GM19025 (cell line): ENCODE measurements around the gene TSHZ1.
"Not testable (repeated sequence)": the region's sequence is repeated elsewhere in the genome, so short reads cannot be mapped to it uniquely, and the experiment has no call there.

Experiments
- ATAC-seq: cut with Tn5 transposase; IDR thresholded peaks from one replicate; pipeline ENCODE4 v1.9.1; 2021; ENCODE audit warnings: mild to moderate bottlenecking, low read depth, moderate library complexity; ENCODE audit not compliant: unreplicated experiment

TSHZ1 gene

DNA sequence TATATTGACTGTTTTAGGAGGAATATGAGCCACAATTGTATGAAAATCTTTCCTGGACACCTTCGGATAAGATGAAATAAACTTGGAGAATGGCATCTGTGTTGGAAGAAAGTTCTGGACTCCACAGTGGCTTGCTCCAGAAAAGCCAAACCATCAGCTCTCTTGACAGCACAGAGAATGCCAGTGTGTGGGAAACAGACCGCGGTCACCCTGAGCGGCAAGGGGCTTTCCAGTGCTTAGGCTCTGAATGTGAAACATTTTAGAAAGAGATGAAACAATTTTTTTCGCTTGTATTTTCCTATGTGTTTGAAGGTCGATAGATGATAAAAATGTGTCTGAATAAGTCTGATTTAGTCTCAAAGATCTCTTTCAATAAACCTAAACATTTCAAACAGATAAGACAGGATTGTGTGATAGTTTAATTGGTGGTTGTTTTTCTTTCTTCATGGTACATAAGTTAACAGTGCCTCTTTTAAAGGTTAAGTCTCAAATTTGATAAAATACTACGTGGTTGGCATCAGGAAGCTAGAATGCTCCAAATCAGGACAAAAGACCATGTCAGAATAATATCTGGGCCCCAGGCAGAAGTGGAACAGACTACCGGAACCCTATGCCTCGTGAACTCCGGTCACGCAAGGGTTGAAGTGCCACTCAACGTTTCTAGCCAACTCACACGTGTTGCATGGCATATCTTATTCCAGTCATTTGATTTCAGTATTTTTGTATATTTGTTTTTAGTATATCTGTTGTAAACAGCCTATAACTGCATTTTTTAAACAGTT lies 30.6 kb upstream of the TSHZ1 start:
- no peak for ATAC-seq

DNA sequence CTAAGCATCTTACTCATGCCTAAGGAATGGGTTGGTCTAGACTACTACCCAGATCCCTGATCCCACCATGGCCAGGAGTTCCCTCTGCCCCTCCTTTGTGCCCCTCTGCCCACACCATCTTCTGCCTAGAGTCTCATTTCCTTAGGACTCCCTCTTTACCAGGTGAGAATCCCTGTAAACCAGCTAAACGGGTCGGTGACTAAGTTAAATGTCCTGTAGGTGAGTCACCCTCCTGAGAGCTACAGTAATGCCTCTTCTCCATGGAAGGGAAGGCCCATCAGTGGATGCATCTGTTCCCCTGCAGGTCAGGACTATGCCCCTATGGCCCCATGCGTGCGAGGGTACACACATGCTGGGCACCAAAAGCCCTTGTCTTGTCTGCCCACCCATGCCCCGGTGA lies 27.1 kb upstream of the TSHZ1 start:
- no peak for ATAC-seq

DNA sequence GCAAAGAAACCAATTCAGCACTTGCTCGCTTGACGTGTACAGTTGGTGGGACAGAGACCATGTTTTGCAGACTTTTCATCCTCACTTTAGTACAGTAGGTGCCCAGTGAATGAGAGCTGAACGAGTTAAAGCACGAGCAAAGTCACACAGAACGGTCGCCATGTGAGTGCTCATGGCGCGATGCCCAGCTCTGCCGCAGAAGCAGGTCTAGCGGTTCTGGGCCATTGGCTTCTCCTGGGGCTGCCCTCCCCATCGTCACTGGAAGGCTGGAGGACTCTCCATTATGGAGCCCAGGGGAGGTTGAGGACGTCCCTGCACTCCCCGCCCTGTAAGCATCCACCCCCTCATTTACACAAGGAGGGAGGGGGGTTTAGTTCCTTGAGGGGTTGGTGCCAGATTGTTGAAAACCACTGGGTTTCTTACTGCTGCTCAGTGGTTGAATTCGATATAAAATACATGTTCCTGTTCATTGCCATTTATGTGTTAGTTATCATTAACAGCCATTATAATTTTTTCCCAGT lies 26.6 kb upstream of the TSHZ1 start:
- ATAC-seq, result no peak

DNA sequence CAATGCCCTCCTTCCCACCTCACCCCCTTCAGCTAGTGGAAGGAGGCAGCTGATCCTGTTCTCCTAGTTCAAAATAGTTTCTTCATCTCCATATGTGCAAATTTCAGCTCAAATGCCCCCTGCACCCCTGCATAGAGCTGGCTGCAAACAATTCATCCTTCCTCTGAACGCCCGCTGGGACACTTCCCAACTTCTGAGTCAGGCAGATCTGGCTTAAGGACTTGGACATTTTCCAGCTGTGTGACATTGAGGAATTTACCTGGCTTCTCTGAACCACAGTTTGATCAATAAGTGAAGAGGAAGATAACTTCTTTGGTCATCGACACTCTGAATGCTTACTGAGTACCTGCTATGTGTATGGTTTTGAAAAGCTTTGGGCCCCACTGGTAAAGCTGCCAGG lies 25.1 kb upstream of the TSHZ1 start:
- ATAC-seq, result no peak

DNA sequence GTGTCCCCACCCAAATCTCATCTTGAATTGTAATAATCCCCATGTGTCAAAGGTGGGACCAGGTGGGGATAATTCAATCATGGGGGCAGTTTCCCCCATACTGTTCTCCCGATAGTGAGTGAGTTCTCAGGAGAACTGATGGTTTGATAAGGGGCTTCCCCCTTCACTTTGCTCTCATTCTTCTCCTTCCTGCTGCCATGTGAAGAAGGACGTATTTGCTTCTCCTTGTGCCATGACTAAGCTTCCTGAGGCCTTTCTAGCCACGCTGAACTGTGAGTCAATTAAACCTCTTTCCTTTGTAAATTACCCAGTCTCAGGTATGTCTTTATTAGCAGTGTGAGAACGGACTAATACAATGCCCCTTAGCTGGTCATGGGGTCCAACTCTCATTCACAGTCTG lies 22.9 kb upstream of the TSHZ1 start:
- ATAC-seq, result not testable (repeated sequence)

DNA sequence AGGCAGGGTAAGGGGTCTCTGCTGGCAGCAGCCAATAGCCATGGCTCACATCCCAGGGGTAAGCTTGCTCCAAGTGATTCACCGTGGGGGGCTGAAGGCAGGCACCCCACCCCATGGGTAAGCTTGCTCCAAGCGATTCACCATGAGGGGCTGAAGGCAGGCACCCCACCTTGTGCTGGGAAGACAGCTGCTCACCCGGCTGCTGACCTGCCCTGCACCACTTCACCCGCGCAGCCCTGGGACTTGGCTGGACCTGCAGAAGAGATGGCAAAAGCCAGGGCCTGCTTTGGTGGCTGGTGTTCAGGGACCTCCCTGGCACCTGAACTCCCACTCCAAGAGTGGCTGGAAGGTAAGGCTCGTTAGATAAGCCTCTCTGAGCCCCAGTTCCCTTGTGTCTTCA lies 20.9 kb upstream of the TSHZ1 start:
- ATAC-seq, result no peak

DNA sequence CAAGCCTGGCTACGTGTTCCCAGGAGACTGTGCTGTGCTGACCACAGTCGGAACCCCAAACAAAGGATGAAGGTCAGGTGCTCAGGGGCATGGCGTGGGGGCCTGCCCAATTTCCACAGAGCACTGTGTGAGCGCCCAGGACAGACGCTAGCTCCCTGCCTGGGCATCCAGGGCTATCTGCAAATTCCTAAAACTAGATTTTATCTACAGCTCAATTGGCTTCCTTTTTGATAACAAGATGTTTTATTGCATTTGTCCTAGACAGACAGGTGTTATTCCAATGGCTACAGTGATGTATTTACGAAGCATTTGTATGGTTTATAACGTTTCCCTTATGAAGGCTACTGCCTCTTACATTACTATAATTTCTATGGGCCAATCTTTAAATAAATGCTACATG lies 17.7 kb upstream of the TSHZ1 start:
- ATAC-seq, result no peak

DNA sequence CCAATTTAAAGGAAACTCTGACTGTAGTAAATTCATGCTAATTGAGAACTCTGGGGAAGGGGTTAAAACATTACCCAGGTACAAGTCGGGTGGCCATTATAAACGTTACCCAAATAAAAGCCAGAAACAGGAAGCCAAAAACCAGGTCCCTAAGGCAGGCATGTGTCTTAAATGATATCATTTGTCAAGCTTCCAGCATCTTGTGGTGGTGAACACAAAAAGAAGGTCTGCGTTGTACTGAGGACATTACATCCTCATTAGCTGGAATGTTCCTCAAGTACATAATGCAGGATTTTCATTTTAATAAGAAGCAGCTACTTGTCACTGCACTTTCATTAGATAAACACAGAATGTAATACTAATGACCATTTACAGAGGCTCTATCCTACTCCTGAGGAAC lies 12.6 kb upstream of the TSHZ1 start:
- no peak for ATAC-seq

DNA sequence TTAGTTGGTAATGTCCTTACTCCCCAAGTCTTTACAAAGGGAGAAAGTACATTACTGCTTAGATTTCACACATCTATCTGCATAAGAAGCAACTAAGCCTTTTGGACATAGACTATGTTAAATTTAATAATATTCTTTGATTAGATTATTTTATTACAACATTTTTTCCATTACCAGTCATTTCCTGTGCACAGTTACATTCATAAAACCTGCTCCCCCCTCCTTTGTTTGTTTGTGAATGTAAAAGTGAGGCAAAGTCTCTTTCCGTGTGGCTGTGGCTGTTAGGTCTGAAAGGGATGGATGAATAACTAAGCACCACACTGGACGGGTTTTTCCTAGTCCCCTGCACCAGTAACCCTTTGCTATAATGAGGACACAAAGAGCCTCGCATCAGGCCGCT lies 11.3 kb upstream of the TSHZ1 start:
- ATAC-seq, result no peak

DNA sequence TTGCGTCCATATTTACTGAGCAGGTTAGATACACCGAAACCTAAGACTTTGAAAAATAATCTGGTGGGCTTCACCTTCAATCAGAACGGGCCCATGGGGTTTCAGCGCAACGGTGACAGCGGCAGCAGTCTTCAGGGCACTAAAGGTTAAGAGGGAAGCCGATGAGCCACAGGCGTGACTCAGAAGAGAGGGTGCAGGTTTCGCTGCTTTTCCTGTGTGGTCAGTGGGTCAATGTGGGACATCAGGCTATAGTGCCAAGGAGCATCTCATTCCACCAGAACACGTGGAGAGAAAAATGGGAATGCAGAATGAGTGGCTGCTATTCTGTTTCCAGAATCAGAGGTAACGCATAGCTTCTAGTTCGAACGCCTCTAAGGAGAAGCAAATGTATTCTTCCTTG lies 10.5 kb upstream of the TSHZ1 start:
- no peak for ATAC-seq

DNA sequence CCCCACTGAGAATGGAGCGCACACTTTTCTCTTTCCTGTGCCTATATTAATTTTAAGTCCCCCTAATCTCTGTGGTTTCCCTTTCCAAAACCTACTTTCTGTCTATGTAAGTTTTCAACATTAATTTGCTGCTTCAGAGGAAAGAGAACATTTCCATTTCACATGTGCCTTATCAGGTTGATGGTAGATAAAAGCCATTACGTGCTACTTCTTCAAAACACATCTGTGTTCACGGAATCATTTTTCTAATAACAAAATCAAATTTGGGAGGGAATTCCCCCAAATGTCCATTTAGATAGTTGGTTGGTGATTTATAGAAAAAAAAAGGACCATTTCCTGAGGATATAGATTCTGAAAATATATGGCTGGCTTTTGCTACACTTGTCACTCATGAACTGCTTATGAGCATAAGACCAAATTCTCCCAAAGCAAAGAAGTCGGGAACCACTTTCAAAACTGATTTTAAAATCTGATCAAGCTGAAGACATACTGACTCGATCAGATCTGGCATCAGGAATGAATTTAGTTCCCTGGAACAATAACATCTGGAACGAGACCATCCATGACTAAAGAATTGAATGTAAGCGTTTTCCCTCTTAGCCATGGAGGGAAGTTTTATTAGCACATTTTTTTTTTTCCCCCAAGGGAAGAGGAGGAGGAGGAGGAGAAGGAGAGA lies 9.9 kb upstream of the TSHZ1 start:
- no peak for ATAC-seq

DNA sequence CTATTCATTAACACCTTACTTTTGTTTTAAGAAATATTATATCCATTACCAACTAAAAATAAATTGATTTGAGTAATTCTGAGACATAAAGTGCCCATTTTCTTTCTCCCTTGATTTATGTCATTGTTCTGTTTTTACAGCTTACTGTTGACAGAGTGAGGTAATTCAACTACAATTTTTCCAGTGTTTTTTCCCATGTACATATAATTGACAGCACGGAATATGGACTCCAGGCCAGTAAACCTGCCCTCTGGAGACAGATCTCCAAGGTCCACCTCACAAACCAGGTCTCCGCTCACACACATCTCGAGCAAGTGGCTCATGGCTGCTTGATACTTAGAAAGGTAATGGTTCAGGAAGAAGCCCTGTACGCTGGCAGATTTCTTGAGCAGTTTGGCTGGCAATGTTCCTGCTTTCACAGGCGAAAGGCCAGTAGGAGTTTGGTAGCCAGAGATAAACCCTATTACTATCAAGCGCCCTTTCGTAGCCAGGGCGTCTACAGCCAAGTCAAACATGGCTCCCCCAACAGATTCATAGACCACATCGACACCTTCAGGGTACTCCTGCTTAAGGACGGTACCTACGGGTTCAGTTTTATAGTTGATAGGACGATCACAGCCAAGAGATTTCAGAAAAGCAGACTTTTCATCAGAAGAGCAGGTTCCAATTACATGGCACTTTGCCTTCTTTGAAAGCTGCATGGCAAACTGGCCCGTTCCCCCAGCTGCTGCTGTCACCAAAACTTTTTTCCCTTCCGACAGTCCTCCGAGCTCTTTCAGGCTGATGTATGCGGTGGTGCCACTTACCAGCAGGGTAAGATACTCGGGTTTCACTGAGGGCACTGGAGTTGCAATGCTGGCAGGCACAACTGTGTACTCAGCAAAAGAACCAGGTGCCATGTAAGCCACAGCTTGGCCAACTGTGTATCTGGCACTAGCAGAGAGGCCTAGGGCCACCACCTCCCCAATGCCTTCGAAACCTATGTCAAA lies 9.0 kb upstream of the TSHZ1 start:
- ATAC-seq, result no peak

DNA sequence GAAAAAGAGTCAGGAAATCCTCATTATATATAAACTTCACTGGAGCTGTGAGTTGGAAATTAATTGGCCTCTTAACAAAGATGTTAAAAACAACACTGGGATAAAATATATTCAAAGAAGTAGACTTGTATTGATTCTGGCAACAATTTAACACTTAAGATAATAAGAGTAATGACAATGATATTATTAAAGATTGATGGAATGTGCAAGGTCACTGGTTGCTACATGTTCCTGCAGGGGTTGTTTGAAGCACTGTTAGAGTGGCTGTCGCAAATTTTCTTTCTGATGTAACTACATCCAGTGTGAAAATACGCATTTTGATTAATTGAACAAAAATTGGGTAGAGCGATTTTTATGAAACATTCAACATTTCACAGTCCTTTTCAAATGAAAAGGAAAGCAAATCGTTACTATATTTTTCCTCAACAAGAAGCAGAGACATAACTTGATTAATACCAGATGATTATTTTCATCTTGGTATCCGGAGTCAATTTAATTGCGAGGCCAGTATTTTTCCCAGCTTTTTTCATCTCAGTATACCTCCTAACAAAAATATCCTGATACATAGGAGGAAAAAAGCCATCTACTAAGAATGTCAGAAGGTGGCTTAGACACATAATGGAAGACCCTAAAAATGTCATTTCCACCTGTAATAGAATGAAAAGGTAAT lies 7.8 kb upstream of the TSHZ1 start:
- no peak for ATAC-seq

DNA sequence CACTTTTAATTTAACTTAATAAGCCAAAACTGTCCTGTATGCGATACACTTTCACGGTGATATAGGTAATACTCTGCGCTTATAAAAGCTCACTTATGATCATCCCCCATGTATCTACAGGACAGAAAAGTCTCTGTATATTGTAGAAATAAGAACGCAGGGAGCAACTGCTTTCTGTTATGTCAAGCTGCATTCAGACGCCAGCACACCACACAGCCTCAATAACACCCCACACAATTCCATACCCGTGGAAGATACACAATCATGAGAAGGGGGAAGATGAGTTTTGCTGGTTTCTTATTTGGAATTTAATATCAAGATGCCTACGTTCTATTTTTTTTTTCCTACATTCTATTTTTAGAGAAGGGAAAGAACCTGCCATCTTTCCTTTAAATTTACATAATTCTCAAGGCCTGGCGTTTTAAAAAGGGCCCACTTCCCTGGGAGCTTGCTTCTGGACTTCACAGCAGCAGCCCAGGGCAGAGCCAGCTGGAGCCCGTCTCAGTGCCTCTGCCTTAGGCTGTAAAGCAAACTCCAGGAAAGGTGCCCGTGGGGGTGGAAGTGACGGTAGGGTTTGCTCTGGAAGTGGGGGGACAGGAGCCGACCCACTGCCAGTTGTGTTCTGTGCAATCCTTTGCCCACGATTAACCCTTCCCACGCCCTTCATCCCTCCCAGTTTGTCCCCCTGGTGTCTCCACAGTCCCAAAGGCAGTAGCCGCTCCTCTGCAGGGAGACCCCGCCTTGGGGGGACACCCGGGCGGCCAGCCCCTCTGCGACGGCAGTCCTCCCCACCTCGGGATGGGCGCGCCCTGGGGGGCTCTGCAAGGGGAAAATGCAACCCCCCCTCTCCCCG lies 7.0 kb upstream of the TSHZ1 start:
- no peak for ATAC-seq

DNA sequence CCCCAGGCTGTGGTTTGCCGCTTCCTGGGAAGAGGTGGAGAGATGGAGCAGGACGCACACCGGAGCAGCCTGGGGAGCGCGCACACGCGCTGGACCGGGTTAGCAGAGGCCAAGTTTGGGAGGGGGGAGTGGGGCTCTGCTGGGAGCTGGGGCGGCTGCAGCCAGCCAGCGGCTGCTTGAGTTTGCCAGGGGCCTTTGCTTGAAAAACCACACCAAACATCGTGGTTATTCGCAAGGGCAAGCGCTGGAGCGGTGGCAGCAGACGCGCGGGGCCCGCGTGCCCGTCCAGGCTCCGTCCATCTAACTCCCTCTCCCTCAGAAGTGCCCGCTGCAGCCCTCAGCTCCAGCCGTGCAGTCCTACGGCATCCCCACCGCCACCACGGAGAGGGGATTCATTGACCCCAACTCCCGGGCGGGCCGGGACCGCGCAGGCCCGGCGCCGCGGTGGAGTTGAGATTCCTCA lies 6.3 kb upstream of the TSHZ1 start:
- no peak for ATAC-seq

DNA sequence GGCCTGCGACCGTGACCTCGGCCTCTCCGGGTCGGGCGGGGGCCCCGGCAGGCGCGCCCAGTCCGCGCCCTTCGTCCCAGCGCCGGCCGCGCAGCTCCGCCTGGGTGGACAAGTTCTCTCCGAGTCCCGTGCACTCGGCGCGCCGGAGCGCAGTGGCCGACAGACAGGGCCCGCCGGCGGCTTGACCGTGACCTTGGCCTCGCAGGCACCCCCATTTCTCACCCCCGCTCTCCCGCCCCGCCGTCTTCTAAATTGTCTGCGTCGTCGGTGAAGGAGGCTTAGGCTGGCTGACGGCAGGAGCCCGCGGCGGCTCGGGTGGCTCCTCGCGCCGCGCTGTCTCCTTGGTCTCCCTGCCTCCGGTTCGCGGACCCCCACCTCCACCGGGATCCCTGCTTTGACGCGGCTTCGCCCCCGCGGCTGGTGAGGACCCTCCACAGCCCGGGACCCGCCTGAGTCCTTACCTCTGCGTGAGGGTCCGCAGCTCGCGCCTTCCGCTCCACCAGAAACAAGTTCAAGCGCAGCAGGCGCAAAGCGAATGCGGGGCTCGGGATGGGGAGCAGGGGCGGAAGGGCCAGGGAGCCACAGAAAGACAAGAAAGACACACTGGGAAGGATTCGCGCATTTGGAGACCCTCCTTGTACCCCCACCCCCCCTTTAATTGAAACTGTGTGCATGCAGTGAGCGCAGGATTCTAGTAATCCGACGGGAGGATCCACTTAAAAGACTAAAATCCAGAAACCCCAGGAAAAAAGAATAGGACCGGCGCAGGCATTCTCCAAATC lies 5.7 kb upstream of the TSHZ1 start:
- ATAC-seq, result no peak

DNA sequence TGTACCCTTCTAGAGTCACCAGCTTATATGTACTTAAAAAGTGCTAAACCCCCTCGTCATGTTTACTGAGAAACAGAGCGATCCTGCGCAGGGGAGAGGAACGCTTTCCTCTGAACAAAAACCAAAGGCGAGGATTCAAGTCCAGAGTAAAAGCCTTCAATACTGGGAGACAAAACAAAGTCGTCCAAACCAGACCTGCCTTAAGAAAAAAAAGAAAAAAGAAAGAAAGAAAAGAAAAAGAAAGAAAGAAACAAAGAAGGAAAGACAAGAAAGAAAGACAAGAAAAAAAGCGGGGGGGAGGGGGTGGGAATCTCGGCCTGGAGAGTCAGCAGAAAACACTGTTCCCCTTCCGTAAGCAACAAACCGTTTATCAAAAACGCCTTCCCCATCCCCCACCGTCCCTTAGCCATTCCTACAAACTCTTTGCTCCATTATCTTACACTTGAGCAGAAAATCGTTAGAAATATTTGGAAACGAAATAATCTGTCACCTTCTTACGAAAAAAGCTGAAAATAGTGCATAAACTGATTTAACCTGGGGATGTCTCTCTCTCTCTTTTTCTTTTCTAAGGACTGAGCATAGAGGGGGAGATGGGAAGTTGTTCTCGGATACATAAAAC lies 5.0 kb upstream of the TSHZ1 start:
- no peak for ATAC-seq
